SK-N-SH treated with all-trans-retinoic acid at 6 μM for 48 hours (cell line): ENCODE measurements around the gene KRT74.

Source experiments
- ATAC-seq: fragments of 200-7000 bp; cut with Tn5 transposase; 3 replicates; pipeline ENCODE4 v1.9.1; 2020; ENCODE audit warnings: mild to moderate bottlenecking, moderate library complexity
- ARNTL ChIP-seq: fragments of 450-650 bp; formaldehyde crosslinking; IDR thresholded peaks from 2 replicates; pipeline ENCODE4 v1.5.0; 2020; ENCODE audit warnings: low read depth, mild to moderate bottlenecking, moderate library complexity, borderline replicate concordance
- BACH2 ChIP-seq: fragments of 250-450 bp; sonication (Bioruptor Pico); IDR thresholded peaks from 2 replicates; pipeline ENCODE4 v1.9.0; 2021; ENCODE audit warnings: mild to moderate bottlenecking, borderline replicate concordance
- CREB5 ChIP-seq: fragments of 250-450 bp; sonication (Bioruptor Pico); IDR thresholded peaks from 2 replicates; pipeline ENCODE4 v1.5.1; 2020; ENCODE audit warnings: low read depth, mild to moderate bottlenecking, moderate library complexity
- CSDC2 ChIP-seq: fragments of 250-450 bp; sonication (Bioruptor Pico); IDR thresholded peaks from 2 replicates; pipeline ENCODE4 v1.5.0; 2020; ENCODE audit warnings: mild to moderate bottlenecking, moderate library complexity
- CSRNP3 ChIP-seq: fragments of 250-450 bp; sonication (Bioruptor Pico); IDR thresholded peaks from 2 replicates; pipeline ENCODE4 v1.5.1; 2021; ENCODE audit warnings: mild to moderate bottlenecking, moderate library complexity
- ESRRG ChIP-seq: fragments of 250-450 bp; sonication (Bioruptor Pico); IDR thresholded peaks from 2 replicates; pipeline ENCODE4 v1.6.1; 2021; ENCODE audit warnings: mild to moderate bottlenecking
- GLIS3 ChIP-seq: fragments of 250-450 bp; sonication (Bioruptor Pico); IDR thresholded peaks from 2 replicates; pipeline ENCODE4 v1.5.0; 2020; ENCODE audit warnings: mild to moderate bottlenecking, moderate library complexity
- OSR1 ChIP-seq: fragments of 250-450 bp; sonication (Bioruptor Pico); IDR thresholded peaks from 2 replicates; pipeline ENCODE4 v1.8.0; 2022; ENCODE audit warnings: moderate library complexity, mild to moderate bottlenecking, inconsistent platforms
- PATZ1 ChIP-seq: fragments of 250-450 bp; sonication (Bioruptor Pico); IDR thresholded peaks from 2 replicates; pipeline ENCODE4 v1.8.0; 2020; ENCODE audit warnings: mild to moderate bottlenecking, moderate library complexity, borderline replicate concordance
- POU6F1 ChIP-seq: fragments of 250-450 bp; sonication (Bioruptor Pico); IDR thresholded peaks from 2 replicates; pipeline ENCODE4 v1.8.0; 2021; ENCODE audit warnings: low read depth, mild to moderate bottlenecking, moderate library complexity, borderline replicate concordance
- PPARA ChIP-seq: fragments of 250-450 bp; sonication (Bioruptor Pico); IDR thresholded peaks from 2 replicates; pipeline ENCODE4 v1.5.0; 2020; ENCODE audit warnings: mild to moderate bottlenecking, borderline replicate concordance
- RARB ChIP-seq: fragments of 250-450 bp; sonication (Bioruptor Pico); IDR thresholded peaks from 2 replicates; pipeline ENCODE4 v1.8.0; 2021; ENCODE audit warnings: mild to moderate bottlenecking, moderate library complexity
- SNAI2 ChIP-seq: fragments of 250-450 bp; sonication (Bioruptor Pico); IDR thresholded peaks from 2 replicates; pipeline ENCODE4 v1.5.0; 2020; ENCODE audit warnings: mild to moderate bottlenecking, moderate library complexity
- TCF4 ChIP-seq: fragments of 250-450 bp; sonication (Bioruptor Pico); IDR thresholded peaks from 2 replicates; pipeline ENCODE4 v1.8.0; 2021; ENCODE audit warnings: mild to moderate bottlenecking, moderate library complexity, borderline replicate concordance
- TOX ChIP-seq: fragments of 250-450 bp; sonication (Bioruptor Pico); IDR thresholded peaks from 2 replicates; pipeline ENCODE4 v1.8.0; 2021; ENCODE audit warnings: mild to moderate bottlenecking, moderate library complexity, borderline replicate concordance
- TSHZ2 ChIP-seq: fragments of 250-450 bp; sonication (Bioruptor Pico); IDR thresholded peaks from 2 replicates; pipeline ENCODE4 v1.5.0; 2020; ENCODE audit warnings: mild to moderate bottlenecking, moderate library complexity
- ZC3H10 ChIP-seq: fragments of 250-450 bp; sonication (Bioruptor Pico); IDR thresholded peaks from 2 replicates; pipeline ENCODE4 v1.5.1; 2021; ENCODE audit warnings: mild to moderate bottlenecking, moderate library complexity
- ZFP3 ChIP-seq: fragments of 250-450 bp; sonication (Bioruptor Pico); IDR thresholded peaks from 2 replicates; pipeline ENCODE4 v1.5.0; 2020; ENCODE audit warnings: mild to moderate bottlenecking, moderate library complexity
- ZFP30 ChIP-seq: fragments of 450-650 bp; formaldehyde crosslinking; IDR thresholded peaks from 2 replicates; pipeline ENCODE4 v1.5.0; 2022; ENCODE audit warnings: mild to moderate bottlenecking, moderate library complexity
- ZNF565 ChIP-seq: fragments of 450-650 bp; formaldehyde crosslinking; conservative IDR thresholded peaks from 2 replicates; pipeline ENCODE4 v1.5.0; 2020; ENCODE audit warnings: low read depth, mild to moderate bottlenecking, moderate library complexity
- ZNF70 ChIP-seq: fragments of 450-650 bp; formaldehyde crosslinking; IDR thresholded peaks from 2 replicates; pipeline ENCODE4 v1.5.0; 2020; ENCODE audit warnings: mild to moderate bottlenecking, moderate library complexity
- ZNF8 ChIP-seq: fragments of 450-650 bp; formaldehyde crosslinking; IDR thresholded peaks from 2 replicates; pipeline ENCODE4 v1.5.0; 2020; ENCODE audit warnings: mild to moderate bottlenecking, moderate library complexity

Gene KRT74

GRCh38 chr12:52584156-52584682 is 10.6 kb upstream of the KRT74 start:
- ATAC-seq: no peak
- TF ChIP-seq ZNF70 (CRISPR knock-in tag): no peak
- no peak for TF ChIP-seq TOX (CRISPR knock-in tag)
- no peak for TF ChIP-seq ZFP30
- no peak for TF ChIP-seq RARB (CRISPR knock-in tag)
- no peak for TF ChIP-seq CREB5

- ATAC-seq: peak; percentile 94
- TF ChIP-seq PPARA (no peak), ZFP3 (CRISPR knock-in tag) (no peak), CREB5 (no peak), CSRNP3 (CRISPR knock-in tag) (no peak), SNAI2 (no peak), OSR1 (CRISPR knock-in tag) (no peak), PATZ1 (no peak), TSHZ2 (CRISPR knock-in tag) (no peak), ZC3H10 (no peak)
Observed at GRCh38 chr12:52582971-52583456, 9.4 kb upstream of the KRT74 start.

- ATAC-seq: no peak
- TF ChIP-seq OSR1 (CRISPR knock-in tag) (no peak), ZC3H10 (no peak), CSDC2 (CRISPR knock-in tag) (no peak), SNAI2 (no peak), POU6F1 (CRISPR knock-in tag) (no peak), ZNF8 (CRISPR knock-in tag) (no peak), RARB (CRISPR knock-in tag) (no peak), GLIS3 (CRISPR knock-in tag) (no peak), CREB5 (no peak), ESRRG (CRISPR knock-in tag) (no peak), ZFP3 (CRISPR knock-in tag) (no peak), BACH2 (no peak), ZNF565 (CRISPR knock-in tag) (no peak), PATZ1 (no peak), TOX (CRISPR knock-in tag) (no peak), TCF4 (CRISPR knock-in tag) (no peak), ARNTL (CRISPR knock-in tag) (no peak)
Observed at GRCh38 chr12:52582486-52582885, 8.8 kb upstream of the KRT74 start.
